Uterus (tissue), 2 donors: ENCODE results near the gene FABP6.

Source experiments
- CTCF ChIP-seq, 4 experiments: fragments of 200-600 bp in 2 of 4; fragments of 450-650 bp in 2 of 4; sonication (generic) in 2 of 4; IDR thresholded peaks; one replicate each; pipeline ENCODE4 v1.5.1; 2016 to 2019; ENCODE audit warnings: antibody characterized with exemption in 4 of 4, mild to moderate bottlenecking in 2 of 4, moderate library complexity in 1 of 4
- POLR2A ChIP-seq, 2 donors: fragments of 450-650 bp; IDR thresholded peaks; one replicate each; pipeline ENCODE4 v1.6.1; 2016; ENCODE audit warnings: antibody characterized with exemption in 2 of 2, mild to moderate bottlenecking in 1 of 2, moderate library complexity in 1 of 2

DNA sequence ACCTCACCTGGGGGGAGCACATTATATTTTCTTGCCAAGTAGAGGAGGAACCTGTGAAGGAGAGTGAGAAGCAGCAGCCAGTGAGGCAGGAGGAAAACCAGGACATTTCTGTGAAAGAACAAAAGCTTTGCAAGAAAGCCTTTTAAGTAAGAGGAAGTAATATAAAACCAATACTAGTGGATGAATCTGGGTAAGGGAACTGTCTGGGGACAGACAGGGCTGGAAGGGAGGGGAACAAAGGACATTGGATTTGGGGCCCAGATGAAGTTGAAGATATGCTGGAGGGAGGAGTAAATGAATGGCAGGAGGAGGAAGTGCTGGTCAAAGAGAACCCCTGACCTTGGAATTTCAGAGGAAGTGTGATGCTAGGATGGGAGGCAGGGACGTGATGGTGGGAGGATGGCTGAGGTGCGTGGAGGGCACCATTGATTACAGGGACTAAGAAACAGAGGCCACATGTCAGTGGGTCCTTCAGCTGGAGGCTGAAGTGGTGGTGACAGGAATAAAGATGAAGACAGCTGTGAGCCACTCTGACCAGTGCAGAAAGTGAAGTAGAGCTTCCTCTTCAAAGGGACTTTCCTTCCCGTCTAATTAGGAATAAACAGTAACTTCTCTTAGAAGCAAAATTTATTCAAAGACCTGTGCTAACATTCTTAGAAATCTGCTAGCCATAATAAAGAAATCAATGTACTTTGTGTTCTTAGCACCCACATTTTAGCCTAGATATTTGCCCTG lies 43.5 kb upstream of the FABP6 start:
- TF ChIP-seq CTCF (IDR thresholded peaks at IDR 0.05): no peak
- TF ChIP-seq POLR2A (IDR thresholded peaks at IDR 0.05): no peak
